Measurements from ENCODE around the gene MFN2.

Gene MFN2

GRCh38 chr1:12059722-12060464 lies 79.6 kb downstream of the MFN2 start:
- DNase-seq (ENCODE audit: insufficient read length, low spot score) (no peak), FAIRE-seq (peak; percentile 91)
- TF ChIP-seq POU2F2 (IDR thresholded peaks at IDR 0.05; ENCODE audit: low read depth, low read length) (peak; percentile 53; the same call in 1 of the 2 replicates), PAX5 (IDR thresholded peaks at IDR 0.05; ENCODE audit: insufficient read depth, low read length, severe bottlenecking) (no peak), POLR2AphosphoS5 (IDR thresholded peaks at IDR 0.05; ENCODE audit: low read depth, low read length) (no peak), SPI1 (IDR thresholded peaks at IDR 0.05; ENCODE audit: low read depth, low read length) (no peak), POLR2A (IDR thresholded peaks at IDR 0.05; ENCODE audit: low read depth, low read length) (no peak), TAF1 (IDR thresholded peaks at IDR 0.05; ENCODE audit: low read depth, low read length) (no peak)

DNA sequence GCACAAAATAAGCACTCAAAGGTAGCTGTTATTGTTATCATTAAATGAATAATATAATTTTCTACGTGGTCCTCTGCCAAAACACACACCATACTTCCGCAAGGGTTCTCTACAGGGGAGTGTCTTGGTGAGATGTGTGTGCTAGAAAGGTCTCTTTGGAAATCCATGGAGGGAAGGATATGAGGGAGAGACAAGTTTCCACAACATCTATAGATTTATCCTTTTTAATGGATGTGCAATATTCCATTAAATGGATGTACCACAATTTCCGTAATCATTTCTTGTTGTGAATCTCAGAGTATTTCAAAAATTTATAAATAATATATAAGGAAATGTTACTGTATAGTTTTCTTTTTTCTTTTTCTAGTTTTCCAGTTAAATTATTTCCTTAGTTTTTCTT lies 80.3 kb downstream of the MFN2 start:
- no peak for TF ChIP-seq POLR2A (IDR thresholded peaks at IDR 0.05; ENCODE audit: low read depth, low read length)
- no peak for TF ChIP-seq PAX5 (IDR thresholded peaks at IDR 0.05; ENCODE audit: insufficient read depth, low read length, severe bottlenecking)
- no peak for TF ChIP-seq POU2F2 (IDR thresholded peaks at IDR 0.05; ENCODE audit: low read depth, low read length)
- TF ChIP-seq SPI1 (IDR thresholded peaks at IDR 0.05; ENCODE audit: low read depth, low read length): no peak
- TF ChIP-seq TAF1 (IDR thresholded peaks at IDR 0.05; ENCODE audit: low read depth, low read length): no peak
- no peak for TF ChIP-seq POLR2AphosphoS5 (IDR thresholded peaks at IDR 0.05; ENCODE audit: low read depth, low read length)
- no peak for FAIRE-seq
- no peak for DNase-seq (ENCODE audit: insufficient read length, low spot score)

All from GM12891 (cell line).